GM23248 (cell line): ENCODE measurements around the gene SRSF12. TPM values are rescaled to one million over a fixed set of nuclear protein-coding genes. Genes with fewer than 3 reads are reported as not detected.
A peak's percentile ranks its signal among the peaks of the same experiment; 100 is the strongest.

Experiments
- DNase-seq: peaks from one replicate; pipeline ENCODE4 v3.0.0-alpha.2; 2015
- H2AFZ ChIP-seq: fragments of 200-600 bp; sonication (generic); 2 replicates; pipeline ENCODE4 v1.6.1; 2016; ENCODE audit warnings: antibody characterized with exemption
- H3F3A ChIP-seq: fragments of 200-600 bp; sonication (generic); 2 replicates; pipeline ENCODE4 v1.6.1; 2016; ENCODE audit warnings: mild to moderate bottlenecking, antibody characterized with exemption, mixed run types; ENCODE audit not compliant: insufficient read depth
- H3K27ac ChIP-seq: fragments of 200-600 bp; sonication (generic); 2 replicates; pipeline ENCODE4 v1.5.1; 2016; ENCODE audit warnings: mild to moderate bottlenecking
- H3K27me3 ChIP-seq: fragments of 200-600 bp; sonication (generic); replicated peaks from 2 replicates; pipeline ENCODE4 v1.6.1; 2016; ENCODE audit warnings: mild to moderate bottlenecking; ENCODE audit not compliant: insufficient read depth
- H3K36me3 ChIP-seq: fragments of 200-600 bp; sonication (generic); 2 replicates; pipeline ENCODE4 v1.6.1; 2016; ENCODE audit warnings: low read depth, mild to moderate bottlenecking
- H3K4me1 ChIP-seq: fragments of 200-600 bp; sonication (generic); 2 replicates; pipeline ENCODE4 v1.6.1; 2016; ENCODE audit warnings: mild to moderate bottlenecking; ENCODE audit not compliant: insufficient read depth
- H3K4me2 ChIP-seq: fragments of 200-600 bp; sonication (generic); one replicate; pipeline ENCODE4 v1.6.1; 2016; ENCODE audit warnings: mild to moderate bottlenecking; ENCODE audit not compliant: unreplicated experiment
- H3K4me3 ChIP-seq: fragments of 200-600 bp; sonication (generic); 2 replicates; pipeline ENCODE4 v1.5.1; 2016; ENCODE audit warnings: mild to moderate bottlenecking
- H3K79me2 ChIP-seq: fragments of 200-600 bp; sonication (generic); 2 replicates; pipeline ENCODE4 v1.6.1; 2016; ENCODE audit warnings: mild to moderate bottlenecking; ENCODE audit not compliant: insufficient read depth
- H3K9ac ChIP-seq: fragments of 200-600 bp; sonication (generic); 2 replicates; pipeline ENCODE4 v1.6.1; 2016; ENCODE audit warnings: mild to moderate bottlenecking
- H3K9me2 ChIP-seq: fragments of 200-600 bp; sonication (generic); 2 replicates; pipeline ENCODE4 v1.6.1; 2016; ENCODE audit warnings: mixed run types, mild to moderate bottlenecking, moderate library complexity; ENCODE audit not compliant: insufficient read depth
- H3K9me3 ChIP-seq: fragments of 200-600 bp; sonication (generic); one replicate; pipeline ENCODE4 v1.6.1; 2017; ENCODE audit warnings: low read depth
- H4K20me1 ChIP-seq: fragments of 200-600 bp; sonication (generic); 2 replicates; pipeline ENCODE4 v1.6.0; 2016; ENCODE audit not compliant: insufficient read depth
- EZH2 ChIP-seq: fragments of 200-600 bp; sonication (generic); IDR thresholded peaks from 2 replicates; pipeline ENCODE4 v1.6.1; 2018; ENCODE audit warnings: antibody characterized with exemption, mild to moderate bottlenecking; ENCODE audit not compliant: insufficient read depth, poor library complexity, severe bottlenecking
- EZH2phosphoT487 ChIP-seq: fragments of 200-600 bp; sonication (generic); IDR thresholded peaks from 2 replicates; pipeline ENCODE4 v1.6.1; 2018; ENCODE audit warnings: antibody characterized with exemption, moderate library complexity, mild to moderate bottlenecking, low read depth; ENCODE audit not compliant: insufficient read depth
- WGBS, 2 experiments: methylation state at CpG; one replicate each; pipeline ENCODE4 v1.1.6; 2015 to 2017; ENCODE audit warnings: low lambda C conversion rate in 2 of 2, low coverage in 1 of 2; ENCODE audit errors: missing lambda C conversion rate in 2 of 2; 5-methylcytosine and 5-hydroxymethylcytosine counted together
- in situ Hi-C: fragments of 300-500 bp; cut with MboI; formaldehyde crosslinking; loops from 2 replicates; pipeline ENCODE4 v1.15.0; 2020
- polyA plus RNA-seq: library from polyadenylated mRNA; unstranded; fragments of >200 nt; fragmentation: Nextera tagmentation; extraction: Ambion mirVana; gene quantifications from 2 replicates; pipeline ENCODE4 v1.2.1, GENCODE V29; 2016
- total RNA-seq: library from RNA; depleted of rRNA; stranded (reverse); fragments of >200 nt; shearing (Covaris generic); gene quantifications from 2 replicates; pipeline ENCODE4 v1.2.3, GENCODE V29; 2014

The SRSF12 gene
- total and polyA plus RNA-seq, 2 experiments from 2014 or later: 0.59 to 0.65 TPM

GRCh38 chr6:89063881-89064280, 54.0 kb downstream of the SRSF12 start:
- Histone ChIP-seq H3F3A (no peaks in the 10 kb centered on the region), H3K9me2 (no peaks in the 10 kb centered on the region), H3K27me3 (no peaks in the 10 kb centered on the region; the same call in 1 of the 2 replicates), H3K9me3 (no peaks in the 10 kb centered on the region), H3K4me1 (no peaks in the 10 kb centered on the region), H3K9ac (no peak overlapping the region), H3K4me2 (no peak overlapping the region), H3K4me3 (no peak overlapping the region), H4K20me1 (no peaks in the 10 kb centered on the region), H3K27ac (no peak overlapping the region), H3K36me3 (no peaks in the 10 kb centered on the region), H3K79me2 (no peaks in the 10 kb centered on the region), H2AFZ (no peak overlapping the region)
- in situ Hi-C loops: no loop called here
- TF ChIP-seq EZH2phosphoT487 (no peak), EZH2 (no peak)
- 57 to 63% methylated on average over 1 of the region's 1 CpG for WGBS, 2 experiments
- no peak for DNase-seq

GRCh38 chr6:89059227-89059626, 58.6 kb downstream of the SRSF12 start:
- TF ChIP-seq EZH2 (no peak), EZH2phosphoT487 (no peak)
- Histone ChIP-seq H3K79me2 (no peaks in the 10 kb centered on the region), H3K9me2 (no peaks in the 10 kb centered on the region), H3K27ac (no peak overlapping the region), H4K20me1 (no peaks in the 10 kb centered on the region), H3K36me3 (no peaks in the 10 kb centered on the region), H3K9me3 (no peaks in the 10 kb centered on the region), H3K27me3 (no peaks in the 10 kb centered on the region), H3K4me3 (no peak overlapping the region), H3K4me1 (no peaks in the 10 kb centered on the region), H3K4me2 (no peak overlapping the region), H3F3A (no peaks in the 10 kb centered on the region), H2AFZ (no peak overlapping the region), H3K9ac (no peak overlapping the region)
- in situ Hi-C loops: no loop called here
- no peak for DNase-seq
- WGBS, 2 experiments: 91 to 93% methylated on average over 12 of the region's 12 CpGs

- H3K4me3 ChIP-seq: no peak overlapping the region
- in situ Hi-C loops: no loop called here
- DNase-seq: no peak
- H3K27me3 ChIP-seq: no peaks in the 10 kb centered on the region
- no peak for TF ChIP-seq EZH2phosphoT487
- TF ChIP-seq EZH2: no peak
- no peaks in the 10 kb centered on the region for H3K4me1 ChIP-seq
- no peak overlapping the region for H3K4me2 ChIP-seq
- H3K36me3 ChIP-seq: no peaks in the 10 kb centered on the region
- no peaks in the 10 kb centered on the region for H4K20me1 ChIP-seq
- peak overlapping the region; percentile 7; the same call in 1 of the 2 replicates for H2AFZ ChIP-seq
- no peaks in the 10 kb centered on the region for H3K79me2 ChIP-seq
- no peaks in the 10 kb centered on the region for H3F3A ChIP-seq
- H3K27ac ChIP-seq: no peak overlapping the region
- no peak overlapping the region for H3K9ac ChIP-seq
- no peaks in the 10 kb centered on the region for H3K9me2 ChIP-seq
- 33 to 36% methylated on average over 5 of the region's 5 CpGs for WGBS, 2 experiments
- H3K9me3 ChIP-seq: no peaks in the 10 kb centered on the region
Measured at GRCh38 chr6:89058627-89059026, 59.2 kb downstream of the SRSF12 start.

GRCh38 chr6:89057759-89058158, 60.1 kb downstream of the SRSF12 start:
- no peaks in the 10 kb centered on the region for H4K20me1 ChIP-seq
- H3K36me3 ChIP-seq: no peaks in the 10 kb centered on the region
- in situ Hi-C loops: no loop called here
- no peaks in the 10 kb centered on the region for H3K9me3 ChIP-seq
- H2AFZ ChIP-seq: no peak overlapping the region
- no peak overlapping the region for H3K4me2 ChIP-seq
- H3K4me1 ChIP-seq: no peaks in the 10 kb centered on the region
- no peaks in the 10 kb centered on the region for H3K9me2 ChIP-seq
- no peak overlapping the region for H3K4me3 ChIP-seq
- H3K9ac ChIP-seq: no peak overlapping the region
- TF ChIP-seq EZH2phosphoT487 (no peak), EZH2 (no peak)
- DNase-seq: no peak
- H3K27me3 ChIP-seq: no peaks in the 10 kb centered on the region
- H3K79me2 ChIP-seq: no peaks in the 10 kb centered on the region
- no peaks in the 10 kb centered on the region for H3F3A ChIP-seq
- 84 to 90% methylated on average over 2 of the region's 2 CpGs for WGBS, 2 experiments
- H3K27ac ChIP-seq: no peak overlapping the region

- H3K27ac ChIP-seq: no peak overlapping the region
- H3K9me2 ChIP-seq: no peaks in the 10 kb centered on the region
- in situ Hi-C loops: no loop called here
Measured at GRCh38 chr6:89054208-89054607, 63.7 kb downstream of the SRSF12 start.

More at GRCh38 chr6:89054208-89054607, 63.7 kb downstream of the SRSF12 start:
- Histone ChIP-seq H3K9ac (no peak overlapping the region), H3K4me2 (no peak overlapping the region), H3F3A (peaks cover 6% of the 10 kb centered on the region; the same call in 1 of the 2 replicates), H3K4me1 (peaks cover 15% of the 10 kb centered on the region), H3K4me3 (no peak overlapping the region), H3K79me2 (no peaks in the 10 kb centered on the region), H3K27me3 (no peaks in the 10 kb centered on the region), H3K9me3 (no peaks in the 10 kb centered on the region), H4K20me1 (no peaks in the 10 kb centered on the region), H2AFZ (no peak overlapping the region), H3K36me3 (no peaks in the 10 kb centered on the region)
- WGBS, 2 experiments: 73 to 76% methylated on average over 4 of the region's 4 CpGs
- no peak for DNase-seq
- TF ChIP-seq EZH2: no peak
- TF ChIP-seq EZH2phosphoT487: no peak
